ENCODE data around the gene ADGRV1.
"Not testable (repeated sequence)": the region's sequence is repeated elsewhere in the genome, so short reads cannot be mapped to it uniquely, and the experiment has no call there.

Gene ADGRV1

GRCh38 chr5:91061946-91062562 is 503.5 kb downstream of the ADGRV1 start:
- DNase-seq (ENCODE audit: low read depth), result no peak

DNA sequence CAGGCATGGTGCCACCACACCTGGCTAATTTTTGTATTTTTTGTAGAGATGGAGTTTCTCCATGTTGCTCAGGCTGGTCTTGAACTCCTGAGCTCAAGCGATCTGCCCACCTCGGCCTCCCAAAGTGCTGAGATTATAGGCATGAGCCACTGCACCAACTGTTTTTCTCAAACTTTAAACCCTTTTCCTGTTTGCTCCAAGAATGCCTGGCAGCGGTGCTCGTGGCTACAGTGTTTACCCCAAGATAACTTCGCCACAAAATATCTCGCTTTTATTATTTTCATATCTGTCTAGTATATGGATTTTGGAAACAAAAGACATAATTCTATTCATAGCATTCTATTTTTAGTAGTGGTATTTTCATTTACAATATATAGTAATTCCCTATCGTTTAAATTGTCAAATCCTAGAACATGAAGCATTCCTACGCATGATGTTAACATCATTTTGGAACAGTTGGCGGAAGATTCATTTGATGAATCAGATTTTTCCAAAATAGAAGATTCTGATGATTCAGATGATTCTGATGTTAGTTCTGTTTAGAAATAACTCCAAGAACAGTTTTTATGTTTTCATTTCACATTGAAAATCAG is 504.6 kb downstream of the ADGRV1 start:
- DNase-seq (ENCODE audit: low read depth), result not testable (repeated sequence)

DNA sequence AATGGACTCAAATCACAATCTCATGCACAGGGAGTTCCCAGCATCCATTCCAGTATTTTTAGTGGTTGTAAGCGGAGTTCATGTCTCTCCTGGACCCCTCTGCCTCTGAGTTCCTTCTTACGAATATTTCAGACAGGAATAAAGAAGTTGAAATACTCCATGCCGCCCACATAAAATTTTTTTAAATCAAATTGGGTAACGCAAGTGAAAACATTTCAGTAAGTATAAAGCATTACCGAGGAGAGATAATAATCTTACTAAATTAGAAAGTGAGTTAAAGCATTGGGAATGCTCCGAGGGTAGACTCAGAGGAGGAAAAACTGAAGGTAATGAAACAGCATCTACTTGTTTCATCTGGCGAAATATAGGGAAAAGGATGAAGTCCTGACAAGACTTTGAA is 506.9 kb downstream of the ADGRV1 start:
- DNase-seq (ENCODE audit: low read depth), result no peak

- no peak for DNase-seq (ENCODE audit: low read depth)
Measured at GRCh38 chr5:91069364-91069763, 510.8 kb downstream of the ADGRV1 start.

DNA sequence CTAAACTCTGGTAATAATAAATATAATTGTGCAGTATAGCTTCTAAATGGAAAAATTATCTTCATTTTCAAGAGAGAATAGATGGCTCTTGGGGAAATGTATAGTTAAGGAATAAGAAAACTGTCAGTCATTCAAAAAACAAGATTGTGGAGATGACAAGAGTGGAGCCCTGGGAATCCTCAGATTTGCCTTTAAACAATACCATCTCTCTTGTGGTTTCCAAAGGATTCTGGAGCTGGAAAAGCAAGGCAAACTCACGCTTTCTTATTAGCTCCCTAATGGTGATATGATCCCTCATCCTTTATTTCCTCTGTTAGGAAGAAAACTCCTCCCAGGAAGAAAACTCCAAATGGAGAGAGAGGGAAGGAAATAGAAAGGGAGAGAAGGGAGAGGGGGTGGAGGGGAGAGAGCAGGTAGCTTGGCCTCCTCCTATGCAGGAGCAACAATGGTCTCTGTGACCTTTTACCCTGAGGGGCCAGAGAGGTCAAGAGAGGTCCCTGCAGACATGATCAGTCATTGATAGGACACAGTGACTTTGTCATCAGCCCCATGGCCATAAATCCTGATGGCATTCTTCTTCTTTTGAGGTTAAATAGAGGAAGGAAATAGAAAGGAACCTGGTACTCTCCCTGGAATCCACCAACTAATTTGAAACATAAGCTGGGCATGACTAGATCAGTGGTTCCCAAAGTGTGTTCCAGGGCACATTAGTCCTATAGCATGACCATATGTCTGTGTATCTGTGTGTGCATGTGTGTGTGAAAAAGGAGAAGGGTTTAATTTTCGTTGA is 512.4 kb downstream of the ADGRV1 start:
- no peak for DNase-seq (ENCODE audit: low read depth)

- DNase-seq (ENCODE audit: low read depth), result no peak
Measured at GRCh38 chr5:91072881-91073280, 514.3 kb downstream of the ADGRV1 start.

- no peak for DNase-seq (ENCODE audit: low read depth)
Measured at GRCh38 chr5:91074615-91075014, 516.0 kb downstream of the ADGRV1 start.

DNA sequence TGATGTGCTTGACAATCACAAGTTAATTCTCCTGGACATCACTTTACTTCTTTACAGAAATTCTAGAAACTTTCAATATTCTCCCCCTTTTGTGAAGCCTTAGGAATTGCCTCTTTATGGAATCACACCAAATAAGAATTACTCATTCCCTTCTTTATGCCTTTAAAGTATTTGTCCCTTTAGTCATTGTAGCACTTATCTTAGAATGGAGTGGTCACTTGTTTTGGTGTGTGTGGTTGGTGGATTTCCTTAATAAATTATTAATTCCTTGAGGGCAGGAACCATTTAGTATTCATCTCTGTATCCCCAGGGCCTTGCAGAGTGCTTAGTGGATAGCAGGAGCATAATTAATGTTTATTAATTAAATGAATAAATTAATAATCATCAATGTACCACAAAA is 517.5 kb downstream of the ADGRV1 start:
- no peak for DNase-seq (ENCODE audit: low read depth)

GRCh38 chr5:91077623-91078022 is 519.0 kb downstream of the ADGRV1 start:
- no peak for DNase-seq (ENCODE audit: low read depth)

DNA sequence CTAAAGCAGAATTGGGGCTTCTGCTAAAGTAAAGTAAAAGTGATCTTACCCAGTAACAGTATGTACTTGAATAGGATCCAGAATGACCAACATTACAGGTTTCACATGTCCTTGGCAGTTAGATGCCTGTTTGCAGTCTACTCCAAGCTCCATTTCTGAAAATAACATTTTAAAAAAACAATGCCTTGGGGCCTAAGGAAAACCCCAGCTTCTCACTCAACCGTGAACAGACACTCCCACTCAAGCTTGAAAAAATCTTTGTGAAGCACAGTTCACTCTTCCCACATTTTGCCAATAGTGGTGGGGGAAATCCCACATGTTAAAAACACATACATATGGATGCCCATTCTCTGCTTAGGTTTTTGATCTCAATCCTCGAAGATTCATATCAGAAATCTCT is 520.4 kb downstream of the ADGRV1 start:
- no peak for DNase-seq (ENCODE audit: low read depth)

- DNase-seq (ENCODE audit: low read depth), result no peak
Measured at GRCh38 chr5:91089758-91090157, 531.2 kb downstream of the ADGRV1 start.

- no peak for DNase-seq (ENCODE audit: low read depth)
Measured at GRCh38 chr5:91090995-91091394, 532.4 kb downstream of the ADGRV1 start.

DNA sequence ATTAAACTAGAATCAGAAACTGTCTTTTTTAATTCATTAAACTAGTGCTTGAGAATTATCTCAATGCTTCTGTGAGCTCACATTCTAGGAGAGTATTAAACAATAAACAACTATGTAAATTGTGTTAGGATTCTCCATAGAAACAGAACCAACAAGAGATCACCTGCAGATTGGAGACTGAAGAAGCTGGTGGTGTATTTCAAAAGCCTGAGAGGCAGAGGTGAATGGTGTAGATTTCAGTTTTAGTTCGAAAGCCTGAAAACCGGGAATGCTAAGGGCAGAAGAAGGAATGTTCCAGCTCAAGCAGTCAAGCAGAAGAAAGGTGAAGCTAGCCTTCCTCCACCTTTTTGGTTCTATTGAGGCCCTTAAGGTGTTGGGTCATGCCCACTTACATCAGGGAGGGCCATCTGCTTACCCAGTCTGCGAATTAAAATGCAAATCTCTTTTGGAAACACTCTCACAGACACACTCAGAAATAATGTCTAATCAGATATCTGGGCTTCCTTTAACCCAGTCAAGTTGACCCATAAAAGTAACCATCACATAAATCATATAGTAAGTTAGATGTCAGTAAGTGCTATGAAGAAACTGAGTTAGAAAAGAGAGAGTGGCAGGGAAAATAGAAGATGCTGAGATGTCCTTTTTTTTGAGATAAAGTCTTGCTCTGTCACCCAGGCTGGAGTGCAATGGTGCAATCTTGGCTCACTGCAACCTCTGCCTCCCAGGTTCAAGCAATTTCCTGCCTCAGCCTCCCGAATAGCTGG is 533.1 kb downstream of the ADGRV1 start:
- DNase-seq (ENCODE audit: low read depth), result no peak

DNA sequence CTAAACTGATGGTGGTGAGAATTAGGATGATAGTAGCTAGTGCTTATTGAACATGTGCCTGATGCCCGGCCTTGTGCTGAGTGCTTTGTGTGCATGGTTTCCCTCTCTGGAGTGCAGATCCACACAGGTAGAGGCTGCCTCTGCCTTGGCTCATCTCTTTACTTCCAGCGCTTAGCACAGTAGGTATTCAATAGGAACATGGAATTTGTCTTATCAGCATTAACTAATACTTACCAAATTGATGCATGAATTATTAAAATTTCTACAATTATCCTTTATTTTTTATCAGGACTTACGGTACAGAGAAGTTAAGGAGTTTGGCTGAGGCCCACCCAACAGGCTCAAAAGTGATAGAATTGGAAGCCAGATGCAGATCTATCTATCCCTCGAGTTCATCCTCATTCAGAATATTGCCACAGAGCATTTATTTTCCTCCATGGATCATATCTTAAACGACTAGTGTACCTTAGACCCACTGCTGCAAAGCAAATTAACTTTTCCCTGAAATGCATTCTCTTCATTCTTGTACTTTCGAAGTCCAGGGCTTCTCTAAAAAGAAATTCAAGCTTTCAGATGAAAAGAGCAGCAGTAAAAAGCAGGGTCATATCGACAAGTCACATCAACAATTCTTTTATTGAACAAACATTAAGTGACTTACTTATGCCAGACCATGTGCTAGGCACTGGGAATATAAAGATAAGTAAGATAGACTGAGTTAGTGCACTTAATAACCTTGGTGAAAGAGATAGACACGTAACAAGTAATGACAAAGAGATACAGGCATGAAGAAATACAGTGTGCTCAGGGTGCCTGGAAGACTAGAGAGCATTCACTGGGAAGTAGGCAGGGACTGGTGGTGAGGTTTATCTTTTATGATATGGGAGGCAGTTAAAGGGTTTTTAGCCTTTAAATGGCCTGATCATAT is 534.5 kb downstream of the ADGRV1 start:
- DNase-seq (ENCODE audit: low read depth), result no peak

GRCh38 chr5:91095313-91095712 is 536.7 kb downstream of the ADGRV1 start:
- no peak for DNase-seq (ENCODE audit: low read depth)

GRCh38 chr5:91095786-91096385 is 537.3 kb downstream of the ADGRV1 start:
- DNase-seq (ENCODE audit: low read depth), result no peak

GRCh38 chr5:91098541-91098940 is 539.9 kb downstream of the ADGRV1 start:
- no peak for DNase-seq (ENCODE audit: low read depth)

GRCh38 chr5:91101600-91102379 is 543.2 kb downstream of the ADGRV1 start:
- peak; percentile 2 for DNase-seq (ENCODE audit: low read depth)

GRCh38 chr5:91103353-91104061 is 544.9 kb downstream of the ADGRV1 start:
- DNase-seq (ENCODE audit: low read depth), result no peak

- no peak for DNase-seq (ENCODE audit: low read depth)
Measured at GRCh38 chr5:91104062-91104448, 545.5 kb downstream of the ADGRV1 start.
